A673 (cell line): ENCODE data around the gene APBB2.

Source experiments
- CTCF ChIP-seq: fragments of 300-800, 200-600 bp; sonication (generic); conservative IDR thresholded peaks from 2 replicates; pipeline ENCODE4 v1.5.1; 2017; ENCODE audit warnings: low read depth, mild to moderate bottlenecking, antibody characterized with exemption, low read length, moderate library complexity, mixed read lengths
- EZH2 ChIP-seq: fragments of 200-600 bp; sonication (generic); IDR thresholded peaks from 2 replicates; pipeline ENCODE4 v1.6.1; 2017; ENCODE audit warnings: borderline replicate concordance, low read depth, mild to moderate bottlenecking, mixed read lengths, antibody characterized with exemption, low read length; ENCODE audit not compliant: poor library complexity, severe bottlenecking

- no peak for TF ChIP-seq CTCF
- TF ChIP-seq EZH2 = no peak
These were observed 35.7 kb downstream of the APBB2 start for GRCh38 chr4:41178372-41179370.
